Measurements from ENCODE around the gene FEZ2.

DNA sequence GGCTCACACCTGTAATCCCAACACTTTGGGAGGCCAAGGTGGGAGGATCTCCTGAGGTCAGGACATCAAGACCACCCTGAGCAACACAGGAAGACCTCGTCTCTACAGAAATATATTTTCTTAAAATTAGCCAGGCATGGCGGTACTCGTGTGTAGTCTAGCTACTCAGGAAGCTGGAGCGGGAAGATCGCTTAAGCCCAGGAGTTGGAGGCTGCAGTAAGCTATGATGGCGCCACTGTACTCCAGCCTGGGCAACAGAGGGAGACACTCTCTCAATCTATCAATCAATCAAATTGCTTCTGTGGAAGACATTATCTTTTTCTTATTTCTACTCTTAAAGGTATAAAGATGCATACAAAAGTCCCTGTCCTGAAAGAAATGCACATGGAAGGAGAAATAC lies 11.3 kb downstream of the FEZ2 start:
- no peak for TF ChIP-seq CTCF (IDR thresholded peaks at IDR 0.05)
- TF ChIP-seq POLR2A (IDR thresholded peaks at IDR 0.05): no peak
